ENCODE measurements around the gene LMLN.
A peak's percentile ranks its signal among the peaks of the same experiment; 100 is the strongest.
"Not testable (repeated sequence)": the region's sequence is repeated elsewhere in the genome, so short reads cannot be mapped to it uniquely, and the experiment has no call there.

The LMLN gene

GRCh38 chr3:198076722-198077308 is 116.8 kb downstream of the LMLN start:
- no peak for DNase-seq (ENCODE audit: low read depth in 2 of 2)

- DNase-seq (ENCODE audit: low read depth in 2 of 2), result peak; percentile 21 to 26
Measured at GRCh38 chr3:198079771-198080520, 119.9 kb downstream of the LMLN start.

GRCh38 chr3:198080521-198081384 is 120.7 kb downstream of the LMLN start:
- DNase-seq (ENCODE audit: low read depth in 2 of 2), result peak; percentile 66 to 74

- no peak for DNase-seq (ENCODE audit: low read depth in 2 of 2)
Measured at GRCh38 chr3:198081421-198081844, 121.4 kb downstream of the LMLN start.

- not testable (repeated sequence) for DNase-seq (ENCODE audit: low read depth in 2 of 2)
Measured at GRCh38 chr3:198082226-198082625, 122.2 kb downstream of the LMLN start.

GRCh38 chr3:198088421-198088955 is 128.5 kb downstream of the LMLN start:
- no peak for DNase-seq (ENCODE audit: low read depth in 2 of 2)

- no peak for DNase-seq (ENCODE audit: low read depth in 2 of 2)
Measured at GRCh38 chr3:198090795-198091332, 130.8 kb downstream of the LMLN start.

- no peak for DNase-seq (ENCODE audit: low read depth in 2 of 2)
Measured at GRCh38 chr3:198092276-198092675, 132.3 kb downstream of the LMLN start.

GRCh38 chr3:198093112-198093679 is 133.2 kb downstream of the LMLN start:
- DNase-seq (ENCODE audit: low read depth in 2 of 2), result no peak
